CMK (cell line): ENCODE measurements around the gene SIM2.

Experiments
- DNase-seq: peaks from one replicate; pipeline ENCODE4 v3.0.0-alpha.2; 2010; ENCODE audit warnings: low read depth

The SIM2 gene

DNA sequence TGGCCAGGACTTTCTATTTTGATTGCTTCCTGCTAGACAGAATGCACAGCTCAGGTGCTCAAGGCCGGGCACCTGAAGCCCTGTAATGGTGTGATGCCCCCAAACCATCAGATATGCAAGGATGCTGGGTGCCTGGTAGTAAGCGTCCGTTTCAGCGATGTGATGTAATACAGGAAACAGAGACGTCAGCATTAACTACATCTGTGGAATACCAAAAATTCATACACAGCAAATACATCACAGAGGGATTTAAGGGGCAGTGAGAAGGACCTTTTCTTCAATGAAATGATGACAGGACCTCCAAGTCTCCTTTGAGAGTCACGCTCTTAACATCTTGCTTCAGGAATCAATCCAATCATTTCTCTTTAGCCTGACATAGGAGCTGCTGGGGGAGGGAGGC is 64.4 kb downstream of the SIM2 start:
- no peak for DNase-seq

DNA sequence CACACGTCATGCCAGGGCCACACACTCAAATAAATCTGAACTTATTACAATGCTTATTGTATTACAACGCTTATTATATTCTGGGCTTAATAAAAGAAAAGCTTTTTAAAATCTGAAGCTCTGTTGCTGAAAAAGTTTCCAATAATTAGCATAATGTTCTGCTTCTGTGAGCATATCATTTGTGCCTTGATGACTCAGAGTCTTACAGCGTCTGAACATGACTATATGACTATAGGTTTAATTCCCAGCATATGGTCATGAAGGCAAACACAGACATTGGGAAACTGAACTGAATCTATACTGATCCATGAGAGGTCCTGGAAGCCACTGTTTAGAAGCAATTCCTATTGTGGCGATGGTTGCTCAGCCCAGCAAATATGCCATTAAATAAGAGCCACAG is 66.3 kb downstream of the SIM2 start:
- DNase-seq: no peak

DNA sequence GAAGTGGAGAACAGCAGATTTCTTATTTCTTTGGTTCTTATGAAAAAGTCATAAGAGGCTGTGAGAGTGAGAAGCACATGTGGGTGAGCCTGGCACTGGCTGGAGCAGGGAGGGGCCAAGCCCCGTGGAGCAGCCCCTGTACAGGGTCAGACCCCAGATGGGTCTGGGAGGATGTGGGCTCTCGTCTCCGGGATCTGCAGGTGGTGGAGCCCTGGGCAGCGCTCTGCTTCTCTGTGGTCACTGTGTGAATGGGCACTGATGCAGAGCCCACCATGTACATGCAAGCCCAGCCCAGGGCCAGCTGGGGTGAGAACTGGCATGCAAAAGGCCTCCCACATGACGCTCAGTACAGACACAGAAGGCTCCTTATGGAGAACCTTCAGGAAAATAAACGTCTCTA is 67.6 kb downstream of the SIM2 start:
- no peak for DNase-seq

DNA sequence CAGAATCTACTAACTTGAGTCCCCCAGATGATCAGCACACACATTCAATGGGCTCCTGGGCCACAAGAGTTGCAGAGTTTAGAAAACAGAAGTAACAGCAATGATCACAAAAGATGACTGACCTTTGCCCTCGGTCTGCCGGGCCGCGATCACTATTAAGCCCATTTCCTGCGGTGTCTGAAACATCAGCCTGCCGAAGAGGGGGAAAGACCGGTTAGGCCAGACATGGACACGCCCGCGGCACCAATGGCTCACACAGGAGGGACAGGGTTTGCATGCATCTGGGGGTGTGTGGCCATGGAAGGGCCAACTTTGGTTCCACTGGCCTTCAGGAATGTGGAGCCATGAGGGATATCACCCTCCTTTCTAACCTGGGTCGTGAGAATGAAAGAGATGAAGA is 68.2 kb downstream of the SIM2 start:
- DNase-seq: no peak

DNA sequence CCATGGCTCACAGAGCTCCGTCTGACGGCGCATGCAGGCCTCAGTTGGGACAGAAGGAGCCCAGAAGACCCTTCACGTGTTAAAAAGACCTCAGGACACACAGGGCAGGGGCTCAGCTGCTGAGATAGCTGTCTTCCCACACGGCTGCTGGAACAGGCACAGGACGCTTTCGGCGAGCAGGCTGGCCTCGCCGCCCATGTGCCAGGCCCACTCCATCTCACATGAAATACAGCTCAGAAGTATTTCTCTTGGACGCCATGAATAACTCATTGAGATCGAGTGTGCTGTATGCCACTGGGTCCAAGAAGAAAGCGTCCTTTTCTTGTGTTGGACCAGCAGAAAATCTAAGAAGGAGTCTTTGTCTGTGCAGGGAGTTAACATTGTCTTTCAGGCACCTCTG is 69.6 kb downstream of the SIM2 start:
- DNase-seq: no peak

DNA sequence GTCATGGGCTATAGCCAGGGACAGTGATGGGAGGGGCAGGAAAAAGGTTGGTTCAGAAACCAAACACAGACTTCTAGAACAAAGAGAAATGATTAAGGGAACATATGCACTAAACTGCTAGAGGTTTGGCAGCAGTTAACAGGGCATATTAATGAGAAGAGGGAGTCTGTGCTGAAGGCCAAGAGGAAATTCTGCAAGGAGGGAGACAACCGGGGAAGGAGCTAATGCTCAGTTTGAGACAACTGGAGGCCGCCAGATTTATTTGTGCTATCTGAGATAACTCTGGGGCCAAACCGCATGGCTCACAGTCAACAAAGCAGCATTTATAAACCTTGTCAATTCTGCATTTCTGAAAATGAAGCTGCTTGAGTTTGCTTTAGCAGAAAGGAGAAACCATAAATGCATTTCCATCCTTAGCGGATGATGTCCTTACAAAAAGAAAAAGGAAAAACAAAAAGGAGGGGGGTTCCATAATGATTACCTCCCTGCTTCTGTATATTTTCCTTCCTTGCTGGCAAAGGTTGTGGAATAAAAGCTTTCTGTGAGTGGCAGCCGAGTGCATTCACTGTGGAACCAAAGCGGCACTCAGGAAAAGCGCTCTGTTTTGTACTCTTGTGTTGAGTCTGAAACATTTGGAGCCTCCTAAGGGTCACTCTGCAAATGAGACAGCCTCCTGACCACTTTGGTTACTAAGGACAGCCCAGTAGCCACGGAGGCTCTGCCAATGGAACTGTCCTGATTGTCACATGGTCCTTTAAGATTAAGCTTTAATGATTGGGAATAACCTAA is 70.3 kb downstream of the SIM2 start:
- DNase-seq: no peak

DNA sequence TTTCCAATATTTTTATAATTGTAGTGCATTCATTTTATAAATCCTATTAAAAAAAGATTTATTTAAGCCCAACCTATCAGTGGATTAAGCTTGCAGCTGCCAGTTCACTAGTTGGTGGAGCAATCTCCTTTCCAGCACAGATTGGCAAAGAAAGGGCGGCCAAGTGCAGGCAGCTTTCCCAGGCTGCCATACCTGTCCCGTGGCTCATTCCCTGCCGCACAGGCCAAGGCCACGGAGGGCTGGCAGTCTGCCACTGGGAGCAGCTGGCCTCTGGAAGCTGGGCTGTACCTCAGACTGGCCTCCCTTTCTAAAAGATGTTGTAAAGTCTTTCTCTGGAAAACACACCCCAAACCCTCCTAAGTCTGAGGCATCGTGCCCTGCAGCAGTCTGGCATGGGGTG is 74.2 kb downstream of the SIM2 start:
- no peak for DNase-seq

DNA sequence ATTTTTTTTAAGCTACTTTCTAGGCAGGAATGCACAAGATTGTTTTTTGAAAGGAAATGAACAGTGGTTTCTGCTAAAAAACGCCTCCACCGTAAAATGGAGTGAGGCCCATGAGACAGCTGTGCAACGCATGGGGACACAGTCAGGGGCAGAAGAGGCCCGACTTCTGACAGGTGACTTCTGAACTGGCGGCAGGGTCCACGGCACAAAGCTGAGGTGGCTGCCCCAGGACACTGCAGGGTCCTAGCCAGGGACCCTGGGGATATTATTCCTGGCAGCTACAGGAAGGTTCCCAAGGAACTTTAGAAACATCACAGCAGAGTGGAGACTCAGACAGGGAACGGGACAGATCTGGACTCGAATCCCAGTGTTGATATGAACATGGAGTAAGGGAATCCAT is 75.1 kb downstream of the SIM2 start:
- no peak for DNase-seq

DNA sequence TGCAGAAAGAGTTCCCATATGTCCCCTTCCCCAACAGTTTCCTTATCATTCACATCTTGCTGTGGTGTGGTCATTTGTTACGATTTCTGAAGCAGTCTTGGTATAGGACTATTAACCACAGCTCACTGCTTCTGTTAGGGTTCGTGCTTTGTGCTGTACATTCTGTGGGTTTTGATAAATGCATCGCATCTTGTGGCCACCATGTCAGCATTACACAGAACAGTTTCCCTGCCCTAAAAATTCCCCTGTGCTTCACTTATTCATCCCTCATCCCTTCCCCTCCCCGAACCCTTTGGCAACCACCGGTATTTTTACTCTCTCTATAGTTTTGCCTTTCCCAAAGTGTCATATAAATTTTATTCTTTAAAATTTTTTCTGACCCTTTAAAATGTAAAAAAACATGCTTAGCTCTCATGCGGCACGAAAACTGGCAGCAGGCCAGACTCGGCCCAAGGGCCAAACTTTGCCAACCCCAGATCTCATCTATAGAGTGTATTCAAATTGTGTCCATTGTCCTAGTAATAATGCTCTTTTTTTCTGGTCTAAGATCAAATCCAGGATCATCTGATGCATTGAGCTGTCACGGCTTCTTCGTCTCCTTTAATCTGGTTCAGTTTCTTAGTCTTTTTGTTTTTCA is 78.2 kb downstream of the SIM2 start:
- no peak for DNase-seq

DNA sequence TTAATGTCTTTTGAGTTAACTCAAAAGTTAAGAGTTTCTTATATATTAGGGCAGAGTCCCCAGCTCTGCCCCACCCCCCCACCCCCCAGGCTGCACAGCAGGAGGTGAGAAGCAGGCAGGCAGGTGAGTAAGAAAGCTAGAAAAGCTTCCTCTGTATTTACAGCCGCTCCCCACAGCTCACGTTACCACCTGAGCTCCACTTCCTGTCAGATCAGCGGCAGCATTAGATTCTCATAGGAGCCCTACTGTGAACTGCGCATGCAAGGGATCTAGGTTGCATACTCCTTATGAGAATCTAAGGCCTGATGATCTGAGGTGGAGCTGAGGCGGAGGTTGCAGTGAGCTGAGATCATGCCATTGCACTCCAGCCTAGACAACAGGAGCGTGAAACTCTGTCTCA is 81.9 kb downstream of the SIM2 start:
- no peak for DNase-seq

DNA sequence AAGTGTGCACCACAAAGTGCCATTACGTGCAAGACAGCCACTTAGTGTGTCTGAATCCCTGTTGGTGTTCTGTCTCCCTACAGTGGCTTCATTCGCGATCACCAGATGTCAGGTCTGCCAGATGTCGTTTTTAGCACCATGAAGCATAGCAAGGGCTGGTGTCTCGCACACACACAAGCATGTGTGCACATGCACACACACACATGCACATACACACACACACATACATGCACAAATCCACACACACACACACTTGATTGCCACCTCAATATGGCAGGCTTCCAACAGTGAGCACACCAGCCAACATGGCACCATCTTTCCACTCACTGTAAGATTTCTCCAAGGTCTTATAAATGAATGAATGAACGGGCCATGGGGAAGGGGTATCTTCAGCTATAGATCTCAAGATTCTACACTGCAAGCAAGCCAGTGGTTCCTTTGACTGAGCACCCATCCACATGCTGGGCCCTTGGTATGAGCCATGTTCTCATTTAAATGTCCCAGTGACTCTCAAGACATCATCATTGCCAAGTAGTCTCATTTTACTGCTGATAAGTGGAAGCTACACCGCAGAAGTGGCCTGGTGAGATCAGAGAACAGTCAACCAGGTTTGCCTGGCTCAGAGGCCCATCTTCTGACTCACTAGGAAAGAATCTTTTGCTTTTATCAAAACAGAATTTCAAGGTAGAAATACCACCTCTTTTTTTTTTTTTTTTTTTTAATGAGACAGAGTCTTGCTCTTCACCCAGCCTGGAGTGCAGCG is 84.9 kb downstream of the SIM2 start:
- DNase-seq: no peak

DNA sequence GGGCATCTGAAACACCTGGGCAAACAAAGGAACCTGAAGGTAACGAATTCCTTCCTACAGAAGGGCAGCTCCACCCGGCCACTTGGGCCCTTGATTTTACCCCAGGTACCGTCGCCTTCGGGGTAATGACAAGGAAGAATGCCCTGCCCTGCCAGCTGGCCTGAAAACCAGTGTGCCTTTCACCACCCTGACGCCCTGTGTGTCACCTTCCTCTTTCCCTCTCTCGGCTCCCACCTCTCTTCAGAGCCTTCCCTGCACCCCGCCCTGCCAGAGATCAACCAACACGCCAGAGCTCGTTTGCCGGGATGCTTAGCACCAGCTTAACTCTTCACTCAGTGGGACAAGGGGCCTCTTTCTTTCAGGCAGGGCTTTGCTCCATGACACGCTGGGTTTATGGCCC is 86.0 kb downstream of the SIM2 start:
- no peak for DNase-seq

DNA sequence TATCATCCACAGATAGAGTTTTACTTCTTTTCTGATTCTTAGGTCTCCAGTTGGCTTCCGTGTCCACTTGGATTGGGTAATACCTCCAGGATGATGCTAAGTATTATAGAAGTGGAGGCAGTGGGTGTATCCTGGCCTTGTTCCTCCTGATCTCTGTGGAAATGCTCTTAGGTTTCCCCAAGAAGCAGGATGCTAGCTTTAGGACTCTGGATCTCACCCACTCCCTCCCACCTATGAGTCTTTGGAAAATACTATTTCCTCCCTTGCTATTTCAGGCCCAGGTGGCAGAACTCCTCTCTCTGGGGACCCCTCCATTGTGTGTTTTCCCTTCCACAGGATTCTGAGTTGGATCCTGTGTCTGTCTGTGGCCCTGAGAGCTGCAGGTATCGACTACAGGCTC is 86.7 kb downstream of the SIM2 start:
- no peak for DNase-seq

DNA sequence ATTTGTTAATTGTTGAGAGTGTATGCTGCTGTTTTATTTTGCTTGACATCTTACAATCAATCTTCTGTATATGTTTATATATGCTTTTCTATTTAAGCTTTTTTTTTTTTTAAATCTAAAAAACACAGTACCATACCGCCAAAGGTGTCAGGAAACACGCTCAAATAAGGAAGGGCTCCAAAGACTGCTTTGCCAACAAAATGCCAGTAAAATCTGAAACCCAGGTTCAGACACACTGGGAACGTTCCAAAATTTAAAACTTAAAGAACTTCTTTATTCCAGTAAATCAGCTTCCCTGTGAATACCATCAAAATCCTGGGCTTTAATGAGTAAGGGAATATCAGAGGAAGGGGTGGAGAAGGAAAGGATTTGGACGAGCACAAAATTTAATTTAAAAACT is 87.3 kb downstream of the SIM2 start:
- DNase-seq: no peak

DNA sequence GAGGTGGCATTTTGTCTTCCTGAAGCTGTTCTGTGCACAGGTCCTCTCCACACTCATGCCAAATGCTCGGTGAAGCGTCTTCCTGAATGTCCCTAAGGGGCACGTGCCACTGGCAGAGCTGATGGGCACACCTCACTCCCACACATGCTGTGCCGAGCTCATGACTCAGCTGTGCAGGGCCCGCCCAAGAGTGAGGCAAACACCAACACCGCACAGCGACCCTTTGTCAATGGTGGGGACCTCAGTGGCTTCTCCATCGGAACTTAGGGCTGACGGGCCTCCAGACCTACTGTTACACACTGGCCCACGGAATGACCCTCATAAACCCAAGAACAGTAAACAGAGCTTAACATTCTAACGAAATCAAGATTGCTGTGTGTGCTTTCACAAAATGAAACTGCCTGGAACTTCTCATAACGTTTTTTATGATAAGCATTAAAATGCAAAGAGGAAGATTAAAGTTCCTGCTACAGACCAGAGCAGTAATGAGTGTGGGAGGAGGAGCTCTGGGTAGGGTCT is 89.3 kb downstream of the SIM2 start:
- no peak for DNase-seq

DNA sequence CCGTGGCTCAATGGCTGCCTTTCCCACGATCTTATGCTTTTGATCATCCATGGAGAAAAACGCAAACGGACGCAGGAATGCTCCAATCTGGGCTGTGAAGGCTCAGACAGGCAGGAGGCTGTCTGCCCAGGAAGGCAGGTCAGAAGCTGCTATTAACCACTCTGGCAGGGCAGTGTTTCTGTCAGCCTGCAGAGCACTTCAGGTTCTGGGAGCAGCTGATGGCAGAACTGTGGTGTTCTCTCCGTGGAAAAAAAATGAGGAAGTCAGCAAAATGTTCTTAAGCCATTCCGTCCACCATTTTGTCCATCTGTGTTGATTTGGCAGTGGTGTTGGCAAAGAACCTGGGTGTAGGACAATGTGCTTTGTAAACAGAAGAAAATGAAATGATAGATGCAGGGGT is 91.7 kb downstream of the SIM2 start:
- no peak for DNase-seq

DNA sequence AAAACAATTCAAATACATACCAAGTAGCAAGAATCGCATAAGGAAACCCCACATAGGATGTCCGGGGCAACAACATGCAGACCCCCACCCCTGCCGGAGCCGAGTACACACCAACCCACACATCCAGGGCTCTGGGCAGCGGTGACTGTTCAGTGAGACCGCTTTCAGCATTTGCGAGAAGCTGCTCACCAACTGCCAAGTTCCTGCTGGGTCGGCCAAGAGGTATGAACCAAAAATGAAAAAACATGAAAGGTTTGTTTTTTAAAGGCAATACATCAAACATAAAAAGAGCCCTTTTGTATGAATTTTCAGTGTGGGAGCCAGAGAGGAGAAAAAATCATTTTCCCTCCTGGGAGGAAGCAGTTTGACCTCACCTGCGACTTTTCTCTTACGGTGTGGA is 92.3 kb downstream of the SIM2 start:
- DNase-seq: no peak

DNA sequence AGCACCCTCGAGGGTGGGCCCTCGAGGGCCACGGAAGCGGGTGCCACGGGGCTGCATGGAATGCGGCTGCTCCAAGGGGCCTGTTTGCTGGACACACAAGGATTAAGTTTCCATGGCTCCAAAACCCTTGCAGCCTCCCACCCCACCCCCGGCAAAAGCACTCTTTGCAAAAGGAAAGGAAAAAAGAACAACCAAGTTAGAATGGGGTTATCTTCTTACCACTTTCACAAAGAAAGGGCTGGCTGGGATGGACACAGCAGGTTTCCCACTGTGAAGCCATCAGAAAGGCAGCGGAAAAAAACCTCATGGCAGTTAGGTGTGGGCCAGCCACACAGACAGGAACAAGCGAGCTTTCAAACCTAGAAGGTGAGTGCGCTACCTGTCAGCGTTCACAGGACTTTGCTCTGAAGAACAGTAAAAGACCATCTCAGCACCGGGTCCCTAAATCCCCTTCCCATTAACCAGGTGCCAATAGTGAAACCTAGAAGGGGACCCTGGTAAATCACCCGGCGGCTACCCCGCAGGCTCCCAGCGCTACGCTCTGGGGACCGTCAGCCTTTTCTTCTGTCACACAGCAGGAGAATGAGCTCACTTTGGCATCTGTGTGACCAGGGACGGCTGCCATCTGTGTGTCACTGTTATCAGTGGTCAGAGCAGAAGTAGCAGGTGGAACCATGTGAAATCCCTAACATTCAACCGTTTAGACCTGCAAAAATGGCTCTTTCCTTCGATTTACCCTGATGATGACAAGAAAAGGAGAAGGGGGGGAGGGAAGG is 93.0 kb downstream of the SIM2 start:
- DNase-seq: no peak

DNA sequence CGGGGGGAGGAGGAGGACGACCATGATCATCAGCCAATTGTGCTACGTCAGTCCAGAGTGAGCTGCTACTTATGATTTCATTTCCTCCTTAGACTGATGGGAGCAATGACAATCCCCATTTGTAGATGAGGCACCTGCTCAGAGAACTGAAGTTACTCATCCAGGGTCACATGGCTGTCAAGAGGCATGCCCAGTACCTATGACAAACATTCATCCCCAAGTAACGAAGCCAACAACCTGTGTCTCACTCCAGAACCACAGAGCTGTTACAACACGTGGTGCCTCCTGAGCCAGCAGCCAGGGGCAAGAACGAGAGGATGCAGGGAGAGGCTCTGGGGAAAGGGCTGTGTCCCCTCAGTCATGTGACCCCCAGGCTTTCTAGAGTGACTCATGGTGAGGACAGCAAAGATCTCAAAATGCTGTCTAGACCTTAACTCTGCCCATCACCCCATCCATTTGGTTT is 93.6 kb downstream of the SIM2 start:
- no peak for DNase-seq

DNA sequence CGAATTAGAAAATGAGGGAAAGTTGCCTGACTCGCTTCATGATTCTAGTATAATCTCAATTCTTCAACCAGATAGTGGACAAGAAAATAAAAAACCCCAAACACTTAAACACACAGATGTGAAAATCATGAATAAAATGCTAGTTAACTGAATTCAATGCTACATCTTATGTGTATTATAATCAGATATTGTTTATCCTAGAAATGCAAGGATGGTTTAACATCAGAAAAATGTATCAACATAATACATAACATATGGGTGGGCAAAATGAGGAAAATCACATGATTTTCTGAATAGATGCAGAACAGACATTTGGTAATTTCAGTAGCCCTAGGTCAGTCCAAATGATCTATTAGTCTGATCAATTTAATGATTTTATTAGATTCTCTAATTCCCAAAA is 97.2 kb downstream of the SIM2 start:
- no peak for DNase-seq

DNA sequence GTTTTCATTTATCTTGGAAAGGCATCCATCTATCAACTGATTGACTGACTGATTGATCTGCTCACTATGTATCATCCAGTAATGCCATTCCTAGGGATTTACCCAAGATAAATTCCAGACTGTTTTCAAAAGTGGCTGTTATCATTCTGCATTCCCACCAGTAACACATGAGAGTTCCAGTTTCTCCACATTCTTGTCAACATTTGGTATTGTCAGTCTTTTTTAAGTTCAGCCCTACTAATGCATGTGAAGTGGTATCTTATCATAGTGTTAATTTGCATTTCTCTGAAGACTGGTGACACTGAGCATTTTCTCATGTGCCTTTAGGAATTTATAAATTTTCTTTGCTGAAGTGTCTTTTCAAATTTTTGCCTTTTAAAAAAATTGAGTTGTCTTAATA is 99.6 kb downstream of the SIM2 start:
- no peak for DNase-seq
